ENCODE results near the gene KCNE2.

DNA sequence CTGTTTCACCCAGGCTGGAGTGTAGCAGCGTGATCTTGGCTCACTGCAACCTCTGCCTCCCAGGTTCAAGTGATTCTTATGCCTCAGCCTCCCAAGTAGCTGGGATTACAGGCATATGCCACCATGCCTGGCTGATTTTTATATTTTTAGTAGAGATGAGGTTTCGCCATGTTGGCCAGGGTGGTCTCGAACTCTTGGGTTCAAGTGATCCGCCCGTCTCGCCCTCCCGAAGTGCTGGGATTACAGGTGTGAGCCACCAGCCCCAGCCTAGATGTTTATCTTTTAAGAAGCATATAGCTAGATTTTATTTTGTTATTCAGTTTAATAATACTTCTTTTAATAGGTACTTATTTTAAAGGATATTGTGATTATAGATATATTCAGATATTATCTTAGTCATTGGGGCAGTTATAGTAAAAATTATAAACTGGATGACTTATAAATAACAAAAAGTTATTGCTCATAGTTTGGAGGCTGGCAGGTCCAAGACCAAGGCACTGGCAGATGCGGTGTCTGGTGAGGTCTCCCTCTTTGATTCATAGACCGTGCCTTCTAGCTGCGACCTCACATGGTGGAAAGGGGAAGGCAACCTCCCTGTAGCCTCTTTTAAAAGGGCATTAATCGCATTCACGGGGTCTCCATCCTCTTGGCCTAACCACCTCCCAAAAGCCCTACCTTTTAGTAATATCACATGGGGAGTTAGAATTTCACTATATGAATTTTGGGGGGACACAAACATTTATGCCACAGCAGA, 3.1 kb upstream of the KCNE2 start:
- TF ChIP-seq, protein P1, sequence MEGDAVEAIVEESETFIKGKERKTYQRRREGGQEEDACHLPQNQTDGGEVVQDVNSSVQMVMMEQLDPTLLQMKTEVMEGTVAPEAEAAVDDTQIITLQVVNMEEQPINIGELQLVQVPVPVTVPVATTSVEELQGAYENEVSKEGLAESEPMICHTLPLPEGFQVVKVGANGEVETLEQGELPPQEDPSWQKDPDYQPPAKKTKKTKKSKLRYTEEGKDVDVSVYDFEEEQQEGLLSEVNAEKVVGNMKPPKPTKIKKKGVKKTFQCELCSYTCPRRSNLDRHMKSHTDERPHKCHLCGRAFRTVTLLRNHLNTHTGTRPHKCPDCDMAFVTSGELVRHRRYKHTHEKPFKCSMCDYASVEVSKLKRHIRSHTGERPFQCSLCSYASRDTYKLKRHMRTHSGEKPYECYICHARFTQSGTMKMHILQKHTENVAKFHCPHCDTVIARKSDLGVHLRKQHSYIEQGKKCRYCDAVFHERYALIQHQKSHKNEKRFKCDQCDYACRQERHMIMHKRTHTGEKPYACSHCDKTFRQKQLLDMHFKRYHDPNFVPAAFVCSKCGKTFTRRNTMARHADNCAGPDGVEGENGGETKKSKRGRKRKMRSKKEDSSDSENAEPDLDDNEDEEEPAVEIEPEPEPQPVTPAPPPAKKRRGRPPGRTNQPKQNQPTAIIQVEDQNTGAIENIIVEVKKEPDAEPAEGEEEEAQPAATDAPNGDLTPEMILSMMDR (conservative IDR thresholded peaks at IDR 0.05; ENCODE audit: low read depth, low read length) = no peak
- no peak for TF ChIP-seq EZH2 (IDR thresholded peaks at IDR 0.05; ENCODE audit: borderline replicate concordance, low read depth, low read length, poor library complexity, severe bottlenecking)

All from A673 (cell line).